OCI-LY7 (cell line): ENCODE measurements around the gene COL4A1. TPM values are rescaled to one million over a fixed set of nuclear protein-coding genes. Genes with fewer than 3 reads are reported as not detected.

Experiments used
- BruUV-seq: library from RNA; stranded (reverse); fragments of 400-500 nt; replicated peaks from 2 replicates; lab custom pipeline; 2021; lab: Mats Ljungman, UMichigan
- CTCF ChIA-PET: fragments of 300-600 bp; sonication (Branson Sonifier 250); formaldehyde crosslinking; loops from one replicate; lab custom pipeline; 2022; ENCODE audit warnings: antibody characterized with exemption; ENCODE audit not compliant: unreplicated experiment; lab: Charles Lee
- POLR2A ChIA-PET: fragments of 300-600 bp; sonication (Branson Sonifier 250); formaldehyde crosslinking; loops from one replicate; lab custom pipeline; 2022; ENCODE audit warnings: antibody characterized with exemption; lab: Charles Lee
- DNase-seq: peaks from one replicate; pipeline ENCODE4 v3.0.0-alpha.2; 2015; ENCODE audit warnings: low spot score
- H2AFZ ChIP-seq: fragments of 200-600 bp; sonication (generic), shearing (Covaris generic); 2 replicates; pipeline ENCODE4 v1.6.1; 2014; ENCODE audit warnings: mild to moderate bottlenecking, antibody characterized with exemption, low read length, moderate library complexity
- H3K27ac ChIP-seq: fragments of 200-600 bp; sonication (generic); 2 replicates; pipeline ENCODE4 v1.5.1; 2014; ENCODE audit warnings: mixed run types, low read depth, mild to moderate bottlenecking, moderate library complexity, low read length, inconsistent platforms; ENCODE audit not compliant: poor library complexity, severe bottlenecking
- H3K36me3 ChIP-seq: fragments of 200-600 bp; sonication (generic); 2 replicates; pipeline ENCODE4 v1.6.1; 2014; ENCODE audit warnings: mild to moderate bottlenecking, antibody characterized with exemption, low read length, moderate library complexity, mixed read lengths; ENCODE audit not compliant: insufficient read depth
- H3K4me1 ChIP-seq: fragments of 200-600 bp; sonication (generic); 2 replicates; pipeline ENCODE4 v1.5.1; 2014; ENCODE audit warnings: mild to moderate bottlenecking, low read length; ENCODE audit not compliant: insufficient read depth, poor library complexity, severe bottlenecking
- H3K4me2 ChIP-seq: fragments of 200-600 bp; sonication (generic); 2 replicates; pipeline ENCODE4 v1.6.1; 2014; ENCODE audit warnings: mild to moderate bottlenecking, low read length
- H3K4me3 ChIP-seq: fragments of 200-600 bp; sonication (generic); 2 replicates; pipeline ENCODE4 v1.5.1; 2014; ENCODE audit warnings: mild to moderate bottlenecking, low read depth, low read length; ENCODE audit not compliant: poor library complexity, severe bottlenecking
- H3K79me2 ChIP-seq: fragments of 200-600 bp; sonication (generic); 2 replicates; pipeline ENCODE4 v1.6.1; 2016; ENCODE audit warnings: low read depth, mild to moderate bottlenecking, low read length, moderate library complexity, mixed read lengths; ENCODE audit not compliant: insufficient read depth
- H3K9me2 ChIP-seq: fragments of 200-600 bp; sonication (generic); 2 replicates; pipeline ENCODE4 v1.6.1; 2016; ENCODE audit warnings: mild to moderate bottlenecking, low read length, mixed read lengths; ENCODE audit not compliant: insufficient read depth
- H3K9me3 ChIP-seq: fragments of 200-600 bp; sonication (generic); 2 replicates; pipeline ENCODE4 v1.6.1; 2014; ENCODE audit warnings: mild to moderate bottlenecking, mixed run types, low read length, mixed read lengths
- H4K20me1 ChIP-seq: fragments of 200-600 bp; sonication (generic); 2 replicates; pipeline ENCODE4 v1.6.1; 2014; ENCODE audit warnings: mild to moderate bottlenecking, antibody characterized with exemption, low read length, moderate library complexity, mixed read lengths; ENCODE audit not compliant: insufficient read depth
- CTCF ChIP-seq: fragments of 200-600 bp; sonication (generic); conservative IDR thresholded peaks from 2 replicates; pipeline ENCODE4 v1.5.1; 2014; ENCODE audit warnings: mild to moderate bottlenecking, antibody characterized with exemption, low read length, moderate library complexity, mixed read lengths
- EZH2phosphoT487 ChIP-seq: fragments of 200-600 bp; sonication (generic); IDR thresholded peaks from 2 replicates; pipeline ENCODE4 v1.6.1; 2018; ENCODE audit warnings: low read depth, borderline replicate concordance, mild to moderate bottlenecking, mixed run types, antibody characterized with exemption, low read length, moderate library complexity, mixed read lengths
- intact Hi-C: fragments of 100-400 bp; cut with micrococcal nuclease; formaldehyde crosslinking; loops from one replicate; pipeline ENCODE4 v1.10.0; 2022; ENCODE audit not compliant: unreplicated experiment
- total RNA-seq, 2 experiments: library from RNA; depleted of rRNA in 1 of 2; stranded (reverse); fragments of >200 nt in 1 of 2; shearing (Covaris generic) in 1 of 2; gene quantifications; 2 replicates each; pipeline ENCODE4 v1.2.3, GENCODE V29; 2014 to 2022

The COL4A1 gene
- total RNA-seq, 2 experiments from 2014 or later, result 0.06 TPM; not detected in 1

DNA sequence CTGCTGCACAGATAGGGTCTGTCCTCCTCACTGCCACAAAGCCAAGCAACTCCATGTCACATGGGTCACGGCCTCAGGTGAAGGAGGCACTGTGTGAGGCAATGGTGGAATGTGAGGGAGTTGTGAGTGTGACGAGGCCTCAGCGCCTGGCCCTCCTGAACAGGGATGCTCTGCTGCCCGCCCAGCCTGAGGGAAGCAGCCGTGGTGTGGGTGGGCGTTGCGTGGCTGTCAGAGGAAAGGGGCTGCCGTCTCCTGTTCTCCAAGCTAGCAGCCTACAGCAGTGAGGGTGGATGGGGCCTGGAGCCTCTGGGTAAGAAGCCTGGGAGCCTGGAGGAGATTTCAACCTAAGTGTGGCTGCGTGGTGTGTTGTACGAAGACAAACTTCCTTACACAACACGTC is 125.0 kb downstream of the COL4A1 start:
- Histone ChIP-seq H3K9me3 (no peaks in the 10 kb centered on the region), H3K4me3 (no peak overlapping the region), H2AFZ (no peak overlapping the region), H4K20me1 (no peaks in the 10 kb centered on the region), H3K27ac (no peak overlapping the region), H3K9me2 (no peaks in the 10 kb centered on the region), H3K36me3 (no peaks in the 10 kb centered on the region), H3K4me2 (no peak overlapping the region), H3K79me2 (no peaks in the 10 kb centered on the region), H3K4me1 (no peaks in the 10 kb centered on the region)
- no TSS peak for BruUV-seq
- ChIA-PET POLR2A (no interaction called here), CTCF (no interaction called here)
- intact Hi-C loops, result no loop called here
- DNase-seq, result no peak
- TF ChIP-seq EZH2phosphoT487 (no peak), CTCF (no peak)

DNA sequence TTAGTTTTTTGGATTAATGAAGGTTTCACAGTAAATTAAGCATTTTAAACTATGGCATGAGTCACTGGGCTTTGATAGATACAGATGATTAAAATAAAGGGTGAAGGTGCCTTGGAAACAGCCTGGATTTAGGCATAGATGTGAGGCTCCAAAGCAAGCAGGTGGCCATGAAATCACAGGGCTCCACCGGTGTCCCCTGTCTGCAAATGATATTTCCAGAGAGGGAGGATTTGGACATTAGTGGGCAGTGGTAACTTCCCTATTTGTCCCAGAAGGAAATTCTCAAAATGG is 127.2 kb downstream of the COL4A1 start:
- Histone ChIP-seq H3K4me1 (no peaks in the 10 kb centered on the region), H3K9me2 (no peaks in the 10 kb centered on the region), H3K4me2 (no peak overlapping the region), H2AFZ (no peak overlapping the region), H4K20me1 (no peaks in the 10 kb centered on the region), H3K9me3 (no peaks in the 10 kb centered on the region), H3K36me3 (no peaks in the 10 kb centered on the region), H3K27ac (no peak overlapping the region), H3K79me2 (no peaks in the 10 kb centered on the region), H3K4me3 (no peak overlapping the region)
- CTCF ChIA-PET, result no interaction called here
- intact Hi-C loops, result no loop called here
- TF ChIP-seq EZH2phosphoT487 (no peak), CTCF (no peak)
- POLR2A ChIA-PET, result no interaction called here
- no peak for DNase-seq
- BruUV-seq, result no TSS peak

DNA sequence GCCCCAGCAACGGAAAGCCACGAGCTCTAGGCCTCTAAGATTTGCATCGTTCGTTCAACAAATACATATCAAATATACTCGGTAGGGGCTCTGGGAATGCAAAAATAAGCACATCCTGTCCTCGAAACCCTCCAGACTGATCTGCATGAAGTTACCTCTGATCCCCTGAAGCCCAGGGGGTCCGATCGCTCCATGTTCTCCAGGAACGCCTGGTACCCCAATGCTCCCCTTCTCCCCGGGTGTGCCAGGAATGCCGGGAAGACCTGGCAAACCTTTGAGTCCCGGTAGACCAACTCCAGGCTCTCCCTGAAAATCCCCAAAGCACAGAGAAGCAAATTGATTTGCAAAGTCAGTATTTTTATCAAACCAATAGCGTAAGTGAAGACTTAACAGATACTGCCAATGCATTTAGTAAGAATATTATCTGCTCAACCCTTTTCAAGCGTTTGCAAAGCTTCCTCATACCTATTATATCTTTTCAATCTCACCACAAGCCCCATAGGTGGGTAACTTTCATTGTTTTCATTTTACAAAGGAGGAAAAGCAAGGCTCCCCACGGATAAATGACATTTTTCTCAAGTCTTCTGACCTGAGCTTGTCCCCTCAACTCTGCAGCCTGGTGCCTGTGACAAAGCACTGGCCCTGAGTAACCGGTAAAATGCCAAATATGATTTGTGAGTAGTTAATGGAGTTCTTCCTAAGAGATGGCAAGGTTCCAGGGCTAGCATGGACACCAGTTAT is 127.7 kb downstream of the COL4A1 start:
- intact Hi-C loops, result no loop called here
- Histone ChIP-seq H3K27ac (no peak overlapping the region), H4K20me1 (no peaks in the 10 kb centered on the region), H3K9me2 (no peaks in the 10 kb centered on the region), H3K4me1 (no peaks in the 10 kb centered on the region), H3K4me2 (no peak overlapping the region), H3K36me3 (no peaks in the 10 kb centered on the region), H3K79me2 (no peaks in the 10 kb centered on the region), H3K9me3 (no peaks in the 10 kb centered on the region), H3K4me3 (no peak overlapping the region), H2AFZ (no peak overlapping the region)
- POLR2A ChIA-PET, result no interaction called here
- TF ChIP-seq CTCF (no peak), EZH2phosphoT487 (no peak)
- CTCF ChIA-PET, result no interaction called here
- DNase-seq, result no peak
- no TSS peak for BruUV-seq
